Retinal pigment epithelial cell (primary cell): ENCODE results near the gene SLC9A5.

ENCODE experiments used
- DNase-seq: peaks from one replicate; pipeline ENCODE4 v3.0.0-alpha.2; 2010; ENCODE audit warnings: low read depth
- H3K4me3 ChIP-seq: 2 replicates; pipeline ENCODE4 v1.5.1; 2011; ENCODE audit warnings: mild to moderate bottlenecking, low read length, control low read depth, moderate library complexity
- TF ChIP-seq, protein P1 (sequence below): conservative IDR thresholded peaks from 2 replicates; pipeline ENCODE4 v1.5.1; 2011; ENCODE audit warnings: low read depth, low read length, control low read depth, inconsistent platforms

SLC9A5 gene

DNA sequence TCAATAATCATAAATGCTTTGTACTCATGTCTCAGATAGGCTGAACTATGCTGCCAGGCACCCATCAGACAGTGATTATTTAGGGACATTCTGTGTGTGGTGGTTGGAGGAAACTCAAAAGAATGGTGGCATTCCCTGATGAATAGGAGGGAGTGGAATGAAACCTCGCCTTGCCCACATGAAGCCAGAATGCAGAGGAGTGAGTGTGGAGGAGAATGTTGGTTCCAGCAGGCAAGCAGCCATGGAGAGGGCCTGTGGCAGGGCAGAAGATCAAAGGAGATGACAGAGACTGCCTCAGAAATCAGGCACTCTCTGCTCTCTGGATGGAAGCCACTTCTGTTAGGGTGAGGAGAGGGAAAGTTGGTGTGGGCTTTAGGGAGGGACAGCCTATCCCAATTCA lies 55.2 kb downstream of the SLC9A5 start:
- H3K4me3 ChIP-seq: no peak overlapping the region
- TF ChIP-seq, protein P1, sequence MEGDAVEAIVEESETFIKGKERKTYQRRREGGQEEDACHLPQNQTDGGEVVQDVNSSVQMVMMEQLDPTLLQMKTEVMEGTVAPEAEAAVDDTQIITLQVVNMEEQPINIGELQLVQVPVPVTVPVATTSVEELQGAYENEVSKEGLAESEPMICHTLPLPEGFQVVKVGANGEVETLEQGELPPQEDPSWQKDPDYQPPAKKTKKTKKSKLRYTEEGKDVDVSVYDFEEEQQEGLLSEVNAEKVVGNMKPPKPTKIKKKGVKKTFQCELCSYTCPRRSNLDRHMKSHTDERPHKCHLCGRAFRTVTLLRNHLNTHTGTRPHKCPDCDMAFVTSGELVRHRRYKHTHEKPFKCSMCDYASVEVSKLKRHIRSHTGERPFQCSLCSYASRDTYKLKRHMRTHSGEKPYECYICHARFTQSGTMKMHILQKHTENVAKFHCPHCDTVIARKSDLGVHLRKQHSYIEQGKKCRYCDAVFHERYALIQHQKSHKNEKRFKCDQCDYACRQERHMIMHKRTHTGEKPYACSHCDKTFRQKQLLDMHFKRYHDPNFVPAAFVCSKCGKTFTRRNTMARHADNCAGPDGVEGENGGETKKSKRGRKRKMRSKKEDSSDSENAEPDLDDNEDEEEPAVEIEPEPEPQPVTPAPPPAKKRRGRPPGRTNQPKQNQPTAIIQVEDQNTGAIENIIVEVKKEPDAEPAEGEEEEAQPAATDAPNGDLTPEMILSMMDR: no peak

DNA sequence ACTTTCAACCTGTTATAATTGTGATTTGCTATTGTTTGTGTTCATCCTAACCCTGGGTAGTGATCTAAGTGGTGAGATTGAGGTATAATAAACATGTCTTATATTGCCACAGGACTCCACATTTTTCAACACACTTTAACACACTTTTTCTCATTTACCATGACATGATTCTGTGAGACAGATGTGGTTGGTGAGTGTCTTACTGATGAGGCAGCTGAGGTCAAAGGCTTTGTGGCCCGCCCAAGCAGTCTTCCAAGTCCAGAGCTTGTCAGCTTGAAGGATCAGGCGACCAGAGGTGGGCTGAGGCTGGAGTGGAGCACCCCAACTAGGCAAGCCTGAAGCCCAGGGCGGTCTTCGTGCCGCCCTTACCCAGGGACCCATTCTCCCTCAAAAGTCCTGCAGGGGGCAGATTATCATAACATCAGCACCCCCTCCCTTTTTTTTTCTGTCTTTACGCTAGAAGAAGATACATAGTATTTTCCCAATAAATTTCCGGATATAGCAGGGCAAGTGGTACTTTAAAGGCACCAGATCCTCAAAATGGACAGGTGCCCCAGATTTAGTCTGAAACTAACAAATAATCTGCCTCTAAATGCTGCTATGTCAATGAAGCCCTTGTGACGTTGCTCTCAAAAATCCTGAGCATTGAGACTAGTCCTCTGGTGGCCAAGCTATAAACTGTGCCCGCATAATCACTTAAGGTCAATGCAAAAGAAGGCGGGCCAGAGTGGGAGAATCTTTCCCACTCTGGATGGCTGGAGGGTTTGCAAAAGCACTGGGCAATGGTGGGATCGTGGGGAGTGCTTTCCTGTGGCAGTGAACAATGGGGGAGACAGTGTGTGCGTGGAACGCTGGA lies 56.7 kb downstream of the SLC9A5 start:
- TF ChIP-seq, protein P1: no peak
- no peak for DNase-seq
- H3K4me3 ChIP-seq: no peak overlapping the region

More for the DNA sequence above, 55.2 kb downstream of the SLC9A5 start:
- no peak for DNase-seq

DNA sequence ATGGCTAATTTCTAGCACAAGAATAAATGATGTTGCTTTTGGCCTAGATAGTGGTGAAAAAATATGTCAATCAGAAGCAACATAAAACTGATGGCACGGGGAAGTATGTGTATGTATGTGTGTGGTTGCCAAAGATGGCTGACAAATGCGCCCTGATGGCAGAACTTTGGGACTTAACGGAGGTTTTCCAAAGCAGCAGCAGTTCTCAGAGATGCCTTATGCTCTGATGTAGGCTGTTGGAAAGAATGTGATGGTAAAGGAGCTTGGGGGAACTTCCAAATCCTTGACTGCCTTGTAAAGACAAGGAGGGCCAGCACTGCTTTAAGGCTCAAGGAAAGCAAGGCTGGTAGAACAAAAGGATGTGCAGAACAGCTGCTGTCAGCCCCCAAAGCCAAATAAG lies 61.8 kb downstream of the SLC9A5 start:
- DNase-seq: no peak
- H3K4me3 ChIP-seq: no peak overlapping the region
- TF ChIP-seq, protein P1: no peak

DNA sequence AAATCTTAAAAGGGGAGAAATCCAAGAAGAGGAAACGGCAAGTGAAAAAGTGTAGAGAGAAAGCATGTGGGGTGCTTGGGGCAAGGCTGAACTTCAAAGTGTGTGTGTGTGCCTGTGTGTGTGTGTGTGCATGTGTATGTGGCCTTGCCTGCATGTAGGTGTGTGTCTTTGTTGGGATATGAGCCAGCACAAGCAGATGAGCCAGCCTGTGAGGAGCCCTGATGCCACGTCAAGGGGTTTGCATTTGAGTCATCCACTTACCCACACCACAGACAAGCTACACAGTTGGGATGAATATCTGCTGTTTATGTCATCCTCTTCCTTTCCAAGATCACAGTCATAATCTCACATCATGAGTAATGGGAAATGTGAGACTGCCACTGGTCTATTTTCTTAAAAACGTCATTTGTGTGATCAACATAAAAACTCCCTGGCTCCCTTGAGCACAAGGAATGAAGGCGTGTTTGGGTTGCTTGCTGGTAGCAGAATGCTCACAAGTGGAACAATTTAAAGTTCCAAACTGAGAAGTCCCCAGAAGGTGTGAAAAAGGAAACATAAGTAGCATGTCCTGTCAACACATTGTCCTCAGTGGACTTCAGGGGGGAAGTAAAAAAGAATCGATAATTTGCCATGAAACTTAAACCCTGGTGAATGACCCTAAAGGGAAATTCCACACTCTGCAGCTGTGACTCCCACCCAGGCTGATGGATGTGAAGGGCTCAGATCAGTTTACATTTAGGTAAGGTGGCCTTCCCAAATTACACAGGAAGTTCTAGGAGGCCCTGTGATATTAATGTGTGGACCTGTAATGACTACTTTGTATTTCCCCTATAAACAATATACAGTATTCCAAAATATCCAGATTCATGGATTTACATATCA lies 63.1 kb downstream of the SLC9A5 start:
- no peak overlapping the region for H3K4me3 ChIP-seq
- TF ChIP-seq, protein P1: no peak
- DNase-seq: peak; percentile 95

DNA sequence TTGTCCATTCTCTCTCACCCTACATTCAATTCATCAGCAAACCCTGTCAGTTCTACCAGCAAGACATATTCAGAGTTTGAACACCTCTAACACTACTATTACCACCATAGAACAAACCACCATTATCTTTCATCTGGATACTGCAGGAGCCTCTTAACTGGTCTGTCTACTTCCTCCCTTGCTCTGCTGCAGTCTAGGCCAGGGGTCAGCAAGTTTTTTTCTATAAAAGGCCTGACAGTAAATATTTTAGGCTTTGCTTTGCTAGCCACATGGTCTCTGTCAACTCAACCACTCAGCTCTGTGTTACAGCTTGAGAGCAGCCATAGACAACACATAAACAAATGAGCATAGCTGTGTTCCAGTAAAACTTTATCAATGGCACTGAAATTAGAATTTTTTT lies 63.9 kb downstream of the SLC9A5 start:
- no peak overlapping the region for H3K4me3 ChIP-seq
- DNase-seq: no peak
- TF ChIP-seq, protein P1: no peak

DNA sequence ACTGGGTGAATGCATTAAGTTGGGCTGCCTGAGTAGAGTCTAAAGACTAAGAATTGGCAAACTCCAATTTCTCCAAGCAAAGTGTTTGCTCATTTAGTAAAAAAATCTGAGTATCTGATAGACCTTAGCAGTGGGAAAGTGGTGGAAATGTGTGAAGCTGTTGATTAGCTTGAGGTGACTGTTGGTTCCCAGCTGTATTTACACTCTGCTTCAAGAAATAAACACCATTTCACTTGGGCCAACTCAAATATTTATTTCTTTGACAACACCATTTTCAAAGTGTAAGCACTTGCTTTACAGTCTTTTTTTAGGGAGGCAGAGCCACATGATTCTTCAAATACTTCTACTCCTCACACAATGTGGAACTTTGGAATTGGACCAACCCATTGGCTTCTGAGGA lies 69.1 kb downstream of the SLC9A5 start:
- TF ChIP-seq, protein P1: no peak
- H3K4me3 ChIP-seq: no peak overlapping the region
- no peak for DNase-seq
